HepG2 (cell line): ENCODE measurements around the gene SOX9. TPM values are rescaled to one million over a fixed set of nuclear protein-coding genes. Genes with fewer than 3 reads are reported as not detected.
A peak's percentile ranks its signal among the peaks of the same experiment; 100 is the strongest.

Source experiments
- BHLHE40 ChIP-seq: IDR thresholded peaks from 2 replicates; pipeline ENCODE4 v1.6.1; 2011; ENCODE audit warnings: low read length, improper control_type of control experiment
- DRAP1 ChIP-seq: IDR thresholded peaks from 2 replicates; pipeline ENCODE4 v1.6.1; 2016; ENCODE audit warnings: missing genetic modification reagents, missing compliant biosample characterization
- FOXP1 ChIP-seq, 2 experiments: fragments of 450-650 bp in 1 of 2; IDR thresholded peaks; 2 replicates each; pipeline ENCODE4 v1.6.1; 2017 to 2018; ENCODE audit warnings: antibody characterized with exemption in 1 of 2
- FOXP4 ChIP-seq: sonication (generic); formaldehyde crosslinking; IDR thresholded peaks from 2 replicates; pipeline ENCODE4 v1.4.0; 2020; ENCODE audit warnings: missing genetic modification reagents
- GATAD2A ChIP-seq: IDR thresholded peaks from 2 replicates; pipeline ENCODE4 v1.6.1; 2016
- HDAC1 ChIP-seq: sonication (generic); formaldehyde crosslinking; IDR thresholded peaks from 2 replicates; pipeline ENCODE4 v1.5.1; 2020; ENCODE audit warnings: mild to moderate bottlenecking, missing genetic modification reagents
- HMG20A ChIP-seq: IDR thresholded peaks from 2 replicates; pipeline ENCODE4 v1.6.1; 2016; ENCODE audit warnings: borderline replicate concordance
- PAXIP1 ChIP-seq: sonication (generic); formaldehyde crosslinking; conservative IDR thresholded peaks from 2 replicates; pipeline ENCODE4 v1.4.0; 2020; ENCODE audit warnings: mild to moderate bottlenecking, missing genetic modification reagents, moderate library complexity
- PPARG ChIP-seq: conservative IDR thresholded peaks from 2 replicates; pipeline ENCODE4 v1.6.1; 2016; ENCODE audit warnings: missing biosample characterization, missing genetic modification reagents
- REST ChIP-seq, 2 experiments: IDR thresholded peaks; 2 replicates each; pipeline ENCODE4 v1.6.1; 2011 to 2012; ENCODE audit warnings: low read length in 2 of 2, borderline replicate concordance in 1 of 2, low read depth in 1 of 2, mild to moderate bottlenecking in 1 of 2, moderate library complexity in 1 of 2
- RNF2 ChIP-seq: fragments of 450-650 bp; conservative IDR thresholded peaks from 2 replicates; pipeline ENCODE4 v1.6.1; 2016; ENCODE audit warnings: low read depth
- SIX4 ChIP-seq: sonication (generic); formaldehyde crosslinking; IDR thresholded peaks from 2 replicates; pipeline ENCODE4 v1.4.0; 2020; ENCODE audit warnings: missing genetic modification reagents
- THAP11 ChIP-seq: IDR thresholded peaks from 2 replicates; pipeline ENCODE4 v1.6.1; 2016; ENCODE audit warnings: missing biosample characterization, missing genetic modification reagents
- WIZ ChIP-seq: sonication (generic); formaldehyde crosslinking; IDR thresholded peaks from 2 replicates; pipeline ENCODE4 v1.5.1; 2020; ENCODE audit warnings: mild to moderate bottlenecking, missing genetic modification reagents
- ZBTB7B ChIP-seq: sonication (generic); formaldehyde crosslinking; IDR thresholded peaks from 2 replicates; pipeline ENCODE4 v1.4.0; 2020; ENCODE audit warnings: missing genetic modification reagents
- ZEB1 ChIP-seq: IDR thresholded peaks from 2 replicates; pipeline ENCODE4 v1.6.1; 2012; ENCODE audit warnings: mild to moderate bottlenecking, low read depth, inconsistent platforms; ENCODE audit not compliant: insufficient replicate concordance
- ZFX ChIP-seq: sonication (generic); formaldehyde crosslinking; IDR thresholded peaks from 2 replicates; pipeline ENCODE4 v1.4.0; 2020; ENCODE audit warnings: mild to moderate bottlenecking, low read depth, missing genetic modification reagents, moderate library complexity
- ZNF510 ChIP-seq: sonication (generic); formaldehyde crosslinking; IDR thresholded peaks from 2 replicates; pipeline ENCODE4 v1.4.0; 2020; ENCODE audit warnings: low read depth, mild to moderate bottlenecking, missing genetic modification reagents
- ZNF564 ChIP-seq: sonication (generic); formaldehyde crosslinking; IDR thresholded peaks from 2 replicates; pipeline ENCODE4 v1.8.1; 2023; ENCODE audit warnings: mild to moderate bottlenecking, missing genetic modification reagents
- ZNF598 ChIP-seq: sonication (generic); formaldehyde crosslinking; IDR thresholded peaks from 2 replicates; pipeline ENCODE4 v1.5.1; 2020; ENCODE audit warnings: mild to moderate bottlenecking, missing genetic modification reagents, borderline replicate concordance
- ZNF883 ChIP-seq: sonication (generic); formaldehyde crosslinking; IDR thresholded peaks from 2 replicates; pipeline ENCODE4 v1.5.1; 2020; ENCODE audit warnings: mild to moderate bottlenecking, missing genetic modification reagents; ENCODE audit errors: not compliant biosample characterization
- polyA plus RNA-seq, 8 experiments: library from polyadenylated mRNA; depleted of rRNA in 3 of 8; stranded (reverse) in 7 of 8; unstranded in 1 of 8; fragments of >200 nt; fragmentation: Illumina TruSeq in 4 of 8; extraction: Trizol in 4 of 8; gene quantifications; 2 replicates each; pipeline versions ENCODE4 v1.2.1 to v1.2.3, GENCODE V29; 2011 to 2016; ENCODE audit warnings: low read depth in 4 of 8, missing spikeins in 1 of 8, mixed read lengths in 1 of 8; ENCODE audit not compliant: insufficient read depth in 1 of 8
- total RNA-seq, 5 experiments: library from RNA; depleted of rRNA; stranded (reverse); fragments of >200 nt; fragmentation: Illumina TruSeq; extraction: Trizol; gene quantifications; 2 replicates each; pipeline ENCODE4 v1.2.3, GENCODE V29; 2016; ENCODE audit warnings: low read depth in 1 of 5

The SOX9 gene
- total and polyA plus RNA-seq, 2 of the 13 experiments (the other 11 are each of a cell fraction or from before 2014, with no cell fraction given), result 16.1 to 27.6 TPM

- TF ChIP-seq PAXIP1, result peak; percentile 45; the same call in 1 of the 2 replicates
- peak; percentile 43 for TF ChIP-seq ZEB1
- TF ChIP-seq ZFX (CRISPR knock-in tag), result peak; percentile 56; the same call in 1 of the 2 replicates
- TF ChIP-seq WIZ (CRISPR knock-in tag), result 0 out of 2 replicates have a peak, but pooled peaks have one; percentile 36
- no peak for TF ChIP-seq ZNF598 (CRISPR knock-in tag)
- no peak for TF ChIP-seq ZNF883 (CRISPR knock-in tag)
- peak; percentile 82 for TF ChIP-seq GATAD2A (CRISPR knock-in tag)
- no peak for TF ChIP-seq FOXP1 (IDR thresholded peaks at IDR 0.05)
- peak; percentile 39; the same call in 1 of the 2 replicates for TF ChIP-seq FOXP1 (CRISPR knock-in tag; IDR thresholded peaks at IDR 0.05)
- peak in 1 of 2 experiments; percentile 52; a peak in 1 of 4 replicates for TF ChIP-seq REST (IDR thresholded peaks at IDR 0.05; ENCODE audit: borderline replicate concordance in 1 of 2, low read depth in 1 of 2, low read length in 2 of 2)
- 0 out of 2 replicates have a peak, but pooled peaks have one; percentile 24 for TF ChIP-seq FOXP4 (CRISPR knock-in tag)
- TF ChIP-seq ZNF564 (CRISPR knock-in tag), result no peak
- no peak for TF ChIP-seq ZBTB7B (CRISPR knock-in tag)
- TF ChIP-seq PPARG, result 0 out of 2 replicates have a peak, but pooled peaks have one; percentile 11
- TF ChIP-seq RNF2, result peak; percentile 68; the same call in 1 of the 2 replicates
- 0 out of 2 replicates have a peak, but pooled peaks have one; percentile 20 for TF ChIP-seq THAP11
- 0 out of 2 replicates have a peak, but pooled peaks have one; percentile 16 for TF ChIP-seq DRAP1 (CRISPR knock-in tag)
- 0 out of 2 replicates have a peak, but pooled peaks have one; percentile 15 for TF ChIP-seq BHLHE40
- no peak for TF ChIP-seq ZNF510 (CRISPR knock-in tag)
- peak; percentile 44; the same call in 1 of the 2 replicates for TF ChIP-seq HDAC1 (CRISPR knock-in tag)
- peak; percentile 71; the same call in 1 of the 2 replicates for TF ChIP-seq HMG20A
- peak; percentile 44; the same call in 1 of the 2 replicates for TF ChIP-seq SIX4 (CRISPR knock-in tag)
These were observed 22.4 kb downstream of the SOX9 start (continued) for GRCh38 chr17:72143245-72143644.
